HFFc6 (cell line): Measurements from ENCODE around the gene PPIL4. TPM values are rescaled to one million over a fixed set of nuclear protein-coding genes. Genes with fewer than 3 reads are reported as not detected.

ENCODE experiments used
- DNase-seq: peaks from one replicate; pipeline ENCODE4 v3.0.0-alpha.2; 2018
- H3K27ac Mint-ChIP-seq: 2 replicates; pipeline ENCODE4 v1.8.0; 2020; ENCODE audit warnings: mild to moderate bottlenecking, mixed read lengths
- H3K27me3 Mint-ChIP-seq: 2 replicates; pipeline ENCODE4 v1.8.0; 2021; ENCODE audit warnings: mild to moderate bottlenecking, moderate library complexity, mixed read lengths; ENCODE audit not compliant: insufficient read depth
- H3K36me3 Mint-ChIP-seq: 2 replicates; pipeline ENCODE4 v1.8.0; 2021; ENCODE audit warnings: low read depth, mixed read lengths
- H3K4me1 Mint-ChIP-seq: 2 replicates; pipeline ENCODE4 v1.8.0; 2020; ENCODE audit warnings: low read depth, mixed read lengths
- H3K4me3 Mint-ChIP-seq: 2 replicates; pipeline ENCODE4 v1.8.0; 2020; ENCODE audit warnings: mild to moderate bottlenecking, moderate library complexity, mixed read lengths
- H3K9me3 Mint-ChIP-seq: 2 replicates; pipeline ENCODE4 v1.8.0; 2020; ENCODE audit warnings: mild to moderate bottlenecking, mixed read lengths
- CTCF ChIP-seq: fragments of 200-600 bp; sonication (generic); IDR thresholded peaks from 2 replicates; pipeline ENCODE4 v1.5.0; 2021; ENCODE audit warnings: antibody characterized with exemption, mild to moderate bottlenecking
- total RNA-seq, 6 experiments: library from RNA; stranded (reverse); fragmentation: NEBNext Ultra II Directional; extraction: Animal tissue kit (Norgen Biotek cat#: 25700); gene quantifications; 2 replicates in 1 of 6; 3 replicates in 5 of 6; pipeline ENCODE4 v1.2.3, GENCODE V29; 2021

Gene PPIL4
- total RNA-seq, 6 experiments from 2014 or later: 31.9 to 35.1 (median 34.6) TPM

- H3K4me1 Mint-ChIP-seq: peaks cover 7% of the 10 kb centered on the region; the same call in 1 of the 2 replicates
These were observed 37.4 kb downstream of the PPIL4 start for GRCh38 chr6:149508485-149508884.

GRCh38 chr6:149503872-149504271 lies 42.0 kb downstream of the PPIL4 start:
- H3K4me3 Mint-ChIP-seq: no peak overlapping the region
- peaks cover 13% of the 10 kb centered on the region for H3K4me1 Mint-ChIP-seq
- H3K27ac Mint-ChIP-seq: no peak overlapping the region
- TF ChIP-seq CTCF: no peak
- peaks cover 15% of the 10 kb centered on the region for H3K36me3 Mint-ChIP-seq
- H3K27me3 Mint-ChIP-seq: no peaks in the 10 kb centered on the region
- H3K9me3 Mint-ChIP-seq: no peaks in the 10 kb centered on the region
- DNase-seq: no peak

More at GRCh38 chr6:149508485-149508884, 37.4 kb downstream of the PPIL4 start:
- H3K27me3 Mint-ChIP-seq: no peaks in the 10 kb centered on the region
- no peak overlapping the region for H3K27ac Mint-ChIP-seq
- no peak overlapping the region for H3K4me3 Mint-ChIP-seq
- peaks cover 19% of the 10 kb centered on the region for H3K36me3 Mint-ChIP-seq
- H3K9me3 Mint-ChIP-seq: no peaks in the 10 kb centered on the region
- DNase-seq: no peak
- no peak for TF ChIP-seq CTCF

GRCh38 chr6:149503276-149503675 lies 42.6 kb downstream of the PPIL4 start:
- Mint-ChIP-seq H3K9me3 (no peaks in the 10 kb centered on the region), H3K27ac (no peak overlapping the region), H3K36me3 (peaks cover 15% of the 10 kb centered on the region), H3K27me3 (no peaks in the 10 kb centered on the region), H3K4me3 (no peak overlapping the region), H3K4me1 (peaks cover 19% of the 10 kb centered on the region)
- no peak for DNase-seq
- no peak for TF ChIP-seq CTCF

GRCh38 chr6:149501768-149502167 lies 44.1 kb downstream of the PPIL4 start:
- no peaks in the 10 kb centered on the region for H3K27me3 Mint-ChIP-seq
- peaks cover 11% of the 10 kb centered on the region for H3K36me3 Mint-ChIP-seq
- no peaks in the 10 kb centered on the region for H3K9me3 Mint-ChIP-seq
- TF ChIP-seq CTCF: no peak
- no peak overlapping the region for H3K4me3 Mint-ChIP-seq
- no peak overlapping the region for H3K27ac Mint-ChIP-seq
- H3K4me1 Mint-ChIP-seq: peaks cover 30% of the 10 kb centered on the region
- DNase-seq: no peak

- Mint-ChIP-seq H3K27ac (no peak overlapping the region), H3K27me3 (no peaks in the 10 kb centered on the region), H3K4me3 (no peak overlapping the region), H3K36me3 (peaks cover 16% of the 10 kb centered on the region), H3K9me3 (no peaks in the 10 kb centered on the region), H3K4me1 (peaks cover 36% of the 10 kb centered on the region)
- DNase-seq: no peak
- no peak for TF ChIP-seq CTCF
These were observed 44.6 kb downstream of the PPIL4 start for GRCh38 chr6:149501201-149501600.

- Mint-ChIP-seq H3K27me3 (no peaks in the 10 kb centered on the region), H3K27ac (no peak overlapping the region), H3K4me1 (peaks cover 44% of the 10 kb centered on the region), H3K36me3 (peaks cover 7% of the 10 kb centered on the region; the same call in 1 of the 2 replicates), H3K4me3 (no peak overlapping the region), H3K9me3 (no peaks in the 10 kb centered on the region)
- no peak for DNase-seq
- no peak for TF ChIP-seq CTCF
These were observed 45.7 kb downstream of the PPIL4 start for GRCh38 chr6:149500096-149500495.
